Gastroesophageal sphincter (tissue), 4 donors: ENCODE results near the gene PTPRG. TPM values are rescaled to one million over a fixed set of nuclear protein-coding genes. Genes with fewer than 3 reads are reported as not detected.
"Not testable (repeated sequence)": the region's sequence is repeated elsewhere in the genome, so short reads cannot be mapped to it uniquely, and the experiment has no call there.

ENCODE experiments used
- ATAC-seq: fragments of 150-250 bp; one replicate; pipeline ENCODE4 v1.9.1; 2016; ENCODE audit warnings: mild to moderate bottlenecking, moderate library complexity
- H3K27ac ChIP-seq, 4 donors: fragments of 200-600 bp; sonication (generic) in 3 of 4; 1 replicate in 3 of 4; 2 replicates in 1 of 4; pipeline ENCODE4 v1.5.1; 2016 to 2019
- H3K27me3 ChIP-seq: fragments of 200-600 bp; sonication (generic); one replicate; pipeline ENCODE4 v1.5.1; 2019
- H3K36me3 ChIP-seq, 2 donors: fragments of 200-600 bp; sonication (generic); one replicate each; pipeline ENCODE4 v1.5.1; 2019; ENCODE audit warnings: control low read depth in 1 of 2
- H3K4me1 ChIP-seq, 3 donors: fragments of 200-600 bp; sonication (generic); 1 replicate in 2 of 3; 2 replicates in 1 of 3; pipeline ENCODE4 v1.5.1; 2016 to 2019; ENCODE audit warnings: control low read depth in 2 of 3
- H3K4me3 ChIP-seq, 2 donors: fragments of 200-600 bp; sonication (generic); one replicate each; pipeline ENCODE4 v1.5.1; 2019; ENCODE audit warnings: mild to moderate bottlenecking in 1 of 2, moderate library complexity in 1 of 2
- H3K9me3 ChIP-seq, 3 donors: fragments of 200-600 bp; sonication (generic); one replicate each; pipeline ENCODE4 v1.5.1; 2017 to 2019; ENCODE audit warnings: control low read depth in 2 of 3
- EP300 ChIP-seq: sonication (generic); formaldehyde crosslinking; IDR thresholded peaks from one replicate; pipeline ENCODE4 v1.6.1; 2017; ENCODE audit warnings: antibody characterized with exemption, mild to moderate bottlenecking
- POLR2A ChIP-seq, 2 donors: fragments of 450-650 bp; IDR thresholded peaks; one replicate each; pipeline ENCODE4 v1.6.1; 2017; ENCODE audit warnings: antibody characterized with exemption in 2 of 2, mild to moderate bottlenecking in 2 of 2, moderate library complexity in 1 of 2
- POLR2AphosphoS5 ChIP-seq: sonication (generic); formaldehyde crosslinking; IDR thresholded peaks from one replicate; pipeline ENCODE4 v1.6.1; 2017; ENCODE audit warnings: antibody characterized with exemption
- WGBS, 2 donors: methylation state at CpG; one replicate each; pipeline ENCODE4 v1.1.5; 2018; ENCODE audit warnings: low coverage in 1 of 2; 5-methylcytosine and 5-hydroxymethylcytosine counted together
- total RNA-seq, 4 donors: library from RNA; depleted of rRNA; stranded (reverse); fragments of >200 nt; gene quantifications; one replicate each; pipeline ENCODE4 v1.1.0, GENCODE V29; 2016
- TF ChIP-seq, protein P1 (sequence below), 4 experiments: fragments of 200-600 bp in 2 of 4; fragments of 450-650 bp in 2 of 4; sonication (generic) in 1 of 4; IDR thresholded peaks; one replicate each; pipeline ENCODE4 v1.5.1; 2017 to 2019; ENCODE audit warnings: antibody characterized with exemption in 4 of 4, mild to moderate bottlenecking in 2 of 4, moderate library complexity in 2 of 4

Gene PTPRG
- total RNA-seq, 4 donors from 2014 or later, result 48.7 to 81.9 (median 52.8) TPM

DNA sequence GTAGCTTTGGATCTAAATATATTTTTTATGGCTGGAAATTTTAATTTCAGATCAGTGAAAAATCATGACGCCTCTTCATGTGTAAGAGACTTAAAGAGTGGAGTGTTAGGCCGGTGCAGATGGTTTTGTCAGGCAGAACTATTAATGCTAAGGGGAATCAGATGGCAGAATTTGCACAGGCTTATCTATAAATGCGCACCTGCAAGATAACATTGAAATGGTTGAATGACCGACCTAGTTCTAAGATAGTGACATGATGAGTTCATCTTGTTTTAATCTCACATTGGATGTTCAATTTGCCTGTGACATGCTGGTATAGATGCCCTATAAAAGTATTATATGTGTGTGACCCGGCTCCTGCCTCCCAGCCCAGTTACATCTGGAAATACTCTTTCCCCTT, 471.4 kb downstream of the PTPRG start:
- H3K27me3 ChIP-seq, result no peaks in the 10 kb centered on the region
- 90 to 96% methylated on average over 5 of the region's 5 CpGs for WGBS, 2 donors
- no peaks in the 10 kb centered on the region for H3K36me3 ChIP-seq
- no peak for ATAC-seq
- H3K4me1 ChIP-seq, result peaks cover 0 to 11% (median 0%) of the 10 kb centered on the region in 3 donors
- no peak overlapping the region for H3K4me3 ChIP-seq
- H3K27ac ChIP-seq, result no peak overlapping the region
- TF ChIP-seq POLR2AphosphoS5 (no peak), EP300 (no peak)
- TF ChIP-seq, protein P1, sequence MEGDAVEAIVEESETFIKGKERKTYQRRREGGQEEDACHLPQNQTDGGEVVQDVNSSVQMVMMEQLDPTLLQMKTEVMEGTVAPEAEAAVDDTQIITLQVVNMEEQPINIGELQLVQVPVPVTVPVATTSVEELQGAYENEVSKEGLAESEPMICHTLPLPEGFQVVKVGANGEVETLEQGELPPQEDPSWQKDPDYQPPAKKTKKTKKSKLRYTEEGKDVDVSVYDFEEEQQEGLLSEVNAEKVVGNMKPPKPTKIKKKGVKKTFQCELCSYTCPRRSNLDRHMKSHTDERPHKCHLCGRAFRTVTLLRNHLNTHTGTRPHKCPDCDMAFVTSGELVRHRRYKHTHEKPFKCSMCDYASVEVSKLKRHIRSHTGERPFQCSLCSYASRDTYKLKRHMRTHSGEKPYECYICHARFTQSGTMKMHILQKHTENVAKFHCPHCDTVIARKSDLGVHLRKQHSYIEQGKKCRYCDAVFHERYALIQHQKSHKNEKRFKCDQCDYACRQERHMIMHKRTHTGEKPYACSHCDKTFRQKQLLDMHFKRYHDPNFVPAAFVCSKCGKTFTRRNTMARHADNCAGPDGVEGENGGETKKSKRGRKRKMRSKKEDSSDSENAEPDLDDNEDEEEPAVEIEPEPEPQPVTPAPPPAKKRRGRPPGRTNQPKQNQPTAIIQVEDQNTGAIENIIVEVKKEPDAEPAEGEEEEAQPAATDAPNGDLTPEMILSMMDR (IDR thresholded peaks at IDR 0.05), result no peak
- no peaks in the 10 kb centered on the region for H3K9me3 ChIP-seq

DNA sequence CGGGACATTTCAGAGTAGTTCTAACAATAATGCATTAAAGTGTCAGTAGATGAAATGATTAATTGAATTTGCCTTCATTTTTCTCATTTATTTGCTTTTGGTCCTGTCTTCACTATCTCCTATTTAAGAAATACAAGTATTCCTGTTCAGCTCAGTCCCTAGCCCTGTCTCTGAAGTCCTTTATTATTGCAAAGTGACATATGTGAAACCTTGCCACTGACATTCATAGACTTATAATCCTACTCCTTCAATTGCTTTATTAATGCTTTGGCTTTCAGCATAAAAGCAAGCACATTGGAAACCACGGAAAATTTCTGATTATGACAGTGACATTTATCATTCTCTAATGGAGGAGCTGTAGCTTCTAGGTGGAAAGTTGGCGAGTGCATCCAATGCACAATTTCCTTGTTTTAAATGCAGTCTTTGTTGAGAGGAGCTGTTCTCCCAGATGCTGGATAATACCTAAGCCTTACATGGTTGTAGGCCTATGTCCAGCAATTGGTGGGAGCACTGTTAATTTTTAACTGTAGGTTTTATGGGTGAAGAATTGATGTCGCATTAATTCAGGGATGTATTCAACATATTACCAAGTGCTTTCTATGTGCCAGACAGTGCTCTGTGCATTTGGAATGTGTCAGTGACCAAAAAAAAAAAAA, 474.2 kb downstream of the PTPRG start:
- Histone ChIP-seq H3K4me1 (no peaks in the 10 kb centered on the region), H3K9me3 (no peaks in the 10 kb centered on the region), H3K27ac (no peak overlapping the region), H3K27me3 (no peaks in the 10 kb centered on the region), H3K4me3 (no peak overlapping the region), H3K36me3 (no peaks in the 10 kb centered on the region)
- ATAC-seq, result no peak
- WGBS, 2 donors, result 59 to 74% methylated on average over 3 to 4 of the region's 4 CpGs
- no peak for TF ChIP-seq POLR2A (IDR thresholded peaks at IDR 0.05)
- TF ChIP-seq, protein P1 (IDR thresholded peaks at IDR 0.05), result no peak

DNA sequence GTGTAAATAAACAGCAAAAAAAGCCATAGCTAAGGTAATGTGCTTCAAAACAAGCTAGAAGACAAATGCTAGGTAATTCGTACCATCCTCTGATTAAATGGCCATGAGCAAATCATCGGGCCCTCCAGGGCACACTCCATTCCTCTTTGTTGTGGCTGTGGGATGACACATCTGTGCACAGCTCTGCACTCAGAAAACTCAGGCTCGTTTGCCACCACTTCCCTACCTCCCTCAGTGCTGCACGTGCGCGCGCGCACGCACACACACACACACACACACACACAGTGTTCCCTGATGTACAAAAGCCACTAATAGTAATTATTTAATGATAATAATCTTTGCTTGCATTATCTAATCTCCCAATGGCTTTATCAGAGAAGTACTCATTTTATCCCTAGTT, 475.4 kb downstream of the PTPRG start:
- WGBS, 2 donors, result 72 to 79% methylated on average over 9 of the region's 9 CpGs

DNA sequence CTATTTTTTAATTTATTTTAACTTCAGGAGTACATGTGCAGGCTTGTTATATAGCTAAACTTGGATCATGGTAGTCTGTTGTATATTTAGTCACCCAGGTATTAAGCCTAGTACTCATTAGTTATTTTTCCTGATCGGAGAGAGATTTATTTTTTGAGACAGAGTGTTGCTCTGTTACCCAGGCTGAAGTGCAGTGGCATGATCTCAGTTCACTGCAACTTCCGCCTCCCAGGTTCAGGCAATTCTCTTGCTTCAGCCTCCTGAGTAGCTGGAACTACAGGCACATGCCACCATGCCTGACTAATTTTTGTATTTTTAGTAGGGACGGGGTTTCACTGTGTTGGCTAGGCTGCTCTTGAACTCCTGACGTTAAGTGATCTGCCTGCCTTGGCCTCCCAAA, 477.4 kb downstream of the PTPRG start:
- 75 to 100% methylated on average over 1 to 3 of the region's 4 CpGs for whole genome bisulfite sequencing, 2 donors
- H3K9me3 ChIP-seq, H3K36me3 ChIP-seq, H3K4me1 ChIP-seq, H3K4me3 ChIP-seq, H3K27me3 ChIP-seq, H3K27ac ChIP-seq, ATAC-seq: not testable (repeated sequence)

More for the DNA sequence above, 475.4 kb downstream of the PTPRG start:
- ATAC-seq, result no peak
- H3K27me3 ChIP-seq, result no peaks in the 10 kb centered on the region
- no peaks in the 10 kb centered on the region for H3K4me1 ChIP-seq
- no peaks in the 10 kb centered on the region for H3K9me3 ChIP-seq
- no peak for TF ChIP-seq EP300
- no peak for TF ChIP-seq POLR2AphosphoS5
- TF ChIP-seq POLR2A (IDR thresholded peaks at IDR 0.05), result no peak
- TF ChIP-seq, protein P1 (IDR thresholded peaks at IDR 0.05), result no peak
- H3K4me3 ChIP-seq, result no peak overlapping the region
- H3K27ac ChIP-seq, result no peak overlapping the region
- no peaks in the 10 kb centered on the region for H3K36me3 ChIP-seq

DNA sequence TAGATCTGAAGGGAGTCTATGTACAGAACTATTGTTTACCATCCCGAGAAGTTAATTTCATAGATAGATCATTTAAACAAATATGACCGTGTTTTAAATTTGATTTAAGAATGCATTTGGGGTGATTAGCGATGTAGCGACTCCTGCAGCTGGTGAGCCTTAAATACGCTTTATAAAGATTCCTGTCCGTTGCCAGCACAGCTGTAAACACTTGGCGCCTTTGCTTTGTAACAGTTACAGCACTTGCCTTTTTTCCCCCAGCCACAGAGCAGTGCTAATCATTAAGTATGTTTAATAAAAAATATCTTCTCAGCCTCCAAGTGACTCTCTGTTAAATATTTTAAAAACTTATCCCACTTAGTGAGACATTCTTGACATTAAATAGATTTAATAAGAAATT, 478.2 kb downstream of the PTPRG start:
- H3K27me3 ChIP-seq, result no peaks in the 10 kb centered on the region
- H3K9me3 ChIP-seq, result no peaks in the 10 kb centered on the region
- H3K27ac ChIP-seq, result no peak overlapping the region
- H3K4me3 ChIP-seq, result no peak overlapping the region
- WGBS, 2 donors, result 78 to 83% methylated on average over 7 of the region's 7 CpGs
- no peak for ATAC-seq
- TF ChIP-seq, protein P1 (IDR thresholded peaks at IDR 0.05), result no peak
- TF ChIP-seq POLR2A (IDR thresholded peaks at IDR 0.05) (no peak), EP300 (no peak), POLR2AphosphoS5 (no peak)
- H3K36me3 ChIP-seq, result no peaks in the 10 kb centered on the region
- H3K4me1 ChIP-seq, result no peaks in the 10 kb centered on the region
